NOMO-1 treated with DMSO at 0.1 percent for 48 hours (cell line): ENCODE results near the gene NME2.
A peak's percentile ranks its signal among the peaks of the same experiment; 100 is the strongest.
"Not testable (repeated sequence)": the region's sequence is repeated elsewhere in the genome, so short reads cannot be mapped to it uniquely, and the experiment has no call there.

Source experiments
- DNase-seq: peaks from one replicate; lab custom pipeline; 2025; ENCODE audit not compliant: unreplicated experiment; lab: John Stamatoyannopoulos, UW

NME2 gene

DNA sequence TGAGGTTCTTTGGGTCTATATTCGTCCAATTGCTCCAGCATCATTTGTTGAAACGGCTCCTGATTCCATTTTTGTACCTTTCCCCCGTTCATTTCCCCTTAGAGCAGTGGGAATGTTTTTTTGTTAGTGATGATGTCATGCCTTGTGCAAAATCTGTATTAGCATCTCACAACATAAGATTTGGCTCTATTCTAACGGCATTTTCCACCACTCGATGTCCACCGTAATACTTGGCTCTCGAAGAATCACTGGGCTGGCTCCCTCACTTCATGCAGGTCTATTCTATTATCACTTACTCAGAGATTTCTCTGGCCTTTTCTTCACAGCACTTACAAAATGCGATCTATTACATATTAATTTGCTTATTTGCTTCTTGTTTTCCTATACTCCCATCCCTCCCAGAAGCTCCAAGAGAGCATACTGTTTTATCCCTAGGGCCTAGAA, 13.4 kb upstream of the NME2 start:
- DNase-seq = no peak

GRCh38 chr17:51153210-51154072, 12.8 kb upstream of the NME2 start, which contains the start of gene NME1:
Gene NME1 (plus strand): TSS chr17:51153559. CDS start chr17:51155655, 2,096 bp downstream.
- peak; percentile 100 for DNase-seq

GRCh38 chr17:51154176-51154575, 12.0 kb upstream of the NME2 start:
- DNase-seq = peak; percentile 8

DNA sequence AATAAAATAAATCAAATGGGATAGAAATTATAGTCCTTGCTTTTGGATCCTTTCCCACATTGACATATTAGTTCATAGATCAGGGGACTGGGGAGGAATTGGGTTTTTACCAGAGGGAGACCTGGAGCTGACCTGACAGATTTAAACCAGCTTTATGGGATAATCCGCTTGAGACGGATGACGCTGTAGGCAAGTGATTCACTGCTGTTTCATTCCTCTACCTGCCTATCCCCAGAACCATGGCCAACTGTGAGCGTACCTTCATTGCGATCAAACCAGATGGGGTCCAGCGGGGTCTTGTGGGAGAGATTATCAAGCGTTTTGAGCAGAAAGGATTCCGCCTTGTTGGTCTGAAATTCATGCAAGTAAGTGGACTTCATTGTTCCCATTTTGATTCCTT, 10.8 kb upstream of the NME2 start:
- no peak for DNase-seq

DNA sequence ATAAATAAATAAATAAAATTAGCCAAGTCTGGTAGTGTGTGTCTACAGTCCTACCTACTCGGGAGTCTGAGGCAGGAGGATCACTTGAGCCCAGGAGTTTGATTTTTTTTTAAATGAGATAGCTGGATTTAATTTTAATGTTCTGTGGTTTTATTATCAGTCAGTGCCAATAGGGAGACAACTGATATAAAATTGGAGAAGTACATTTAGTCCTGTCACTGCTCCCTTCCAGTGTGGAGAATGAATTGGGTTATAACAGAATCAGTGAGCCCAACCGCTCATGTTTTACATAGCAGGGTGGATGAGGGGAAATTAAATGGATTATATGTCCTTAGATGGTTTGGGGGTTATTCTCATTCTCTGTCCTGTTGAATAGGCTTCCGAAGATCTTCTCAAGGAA, 6.6 kb upstream of the NME2 start:
- no peak for DNase-seq

- DNase-seq = no peak
Measured at GRCh38 chr17:51161541-51161940, 4.7 kb upstream of the NME2 start.

DNA sequence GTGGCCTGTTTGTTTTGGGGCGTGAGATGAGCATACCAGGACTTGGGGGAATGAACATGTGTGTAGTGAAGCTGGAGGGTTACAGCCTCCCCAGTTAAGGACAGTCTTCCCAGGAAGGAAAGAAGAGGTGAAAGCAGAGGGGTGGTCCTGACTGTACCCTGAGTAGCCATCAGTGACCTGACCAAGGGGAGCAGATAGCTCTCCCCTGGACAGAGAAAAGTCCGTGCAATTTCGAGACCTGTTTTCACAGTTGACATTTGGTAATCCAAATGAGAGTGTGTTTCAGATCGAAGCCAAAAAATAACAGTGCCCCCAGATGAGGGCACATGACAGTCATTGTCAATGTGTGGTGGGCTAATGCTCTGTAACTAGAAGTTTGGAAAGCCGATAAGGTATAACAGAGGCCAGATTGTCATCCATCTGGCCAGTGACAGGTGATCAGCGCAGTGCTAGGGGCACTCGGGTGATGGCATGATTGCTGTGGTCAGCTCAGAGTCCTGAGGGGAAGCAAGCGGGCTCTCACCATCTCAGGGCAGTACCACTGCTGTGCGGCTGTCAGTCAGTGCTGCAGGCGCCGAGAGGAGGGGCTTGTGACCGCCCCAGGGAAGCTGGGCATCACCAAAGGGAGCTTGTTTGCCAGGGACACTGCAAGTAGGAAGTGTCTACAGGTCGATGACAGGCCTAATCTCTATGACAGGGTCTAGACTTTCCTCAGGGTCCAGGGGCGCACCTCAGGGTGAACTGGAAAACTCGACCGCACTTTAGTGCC, 1.1 kb upstream of the NME2 start:
- no peak for DNase-seq

- no peak for DNase-seq
Measured at GRCh38 chr17:51165680-51166197, 472 bp upstream of the NME2 start.

DNA sequence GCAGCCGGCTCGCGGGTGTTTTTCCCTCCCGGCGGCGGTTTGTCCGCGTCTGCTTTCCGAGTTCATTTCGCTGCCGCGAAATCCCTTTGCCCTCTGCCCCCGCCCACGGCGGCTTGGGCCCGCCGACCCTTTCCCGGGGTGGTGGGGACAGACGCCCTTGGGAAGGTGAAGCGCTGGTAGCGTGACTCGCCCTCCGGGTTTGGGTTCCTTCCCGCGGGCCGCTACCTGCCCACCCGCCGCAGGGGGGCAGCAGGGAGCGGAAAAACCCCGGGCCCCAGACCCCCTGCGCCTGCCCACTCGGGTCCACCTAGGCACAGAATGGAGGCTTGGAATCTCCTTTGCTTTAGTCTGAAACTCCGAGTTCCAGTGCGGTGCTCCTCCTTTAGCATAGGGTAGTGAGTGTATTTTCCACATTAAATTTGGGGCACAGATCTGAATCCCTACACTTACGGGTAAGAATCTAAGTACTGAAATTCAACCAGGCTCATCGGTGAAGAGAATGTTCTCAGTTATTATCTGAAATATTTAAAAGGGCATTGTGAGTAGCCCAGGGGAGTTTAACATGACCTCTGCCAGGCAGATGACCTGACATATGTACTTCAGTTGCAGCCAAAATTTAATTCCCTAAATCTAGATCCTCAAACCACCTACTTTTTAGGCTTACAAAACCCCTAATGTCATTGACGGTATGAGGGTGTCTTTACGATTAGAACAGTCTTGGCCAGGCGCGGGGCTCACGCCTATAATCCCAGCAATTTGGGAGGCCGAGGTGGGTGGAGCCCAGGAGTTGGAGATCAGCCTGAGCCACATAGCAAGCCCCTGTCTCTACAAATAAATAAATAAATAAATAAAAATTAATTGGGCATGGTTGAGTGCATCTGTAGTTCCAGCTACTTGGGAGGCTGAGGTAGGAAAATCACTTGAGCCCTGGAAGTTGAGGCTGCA, 1.0 kb downstream of the NME2 start:
- peak; percentile 29 for DNase-seq

GRCh38 chr17:51169340-51169739, 3.1 kb downstream of the NME2 start:
- no peak for DNase-seq

DNA sequence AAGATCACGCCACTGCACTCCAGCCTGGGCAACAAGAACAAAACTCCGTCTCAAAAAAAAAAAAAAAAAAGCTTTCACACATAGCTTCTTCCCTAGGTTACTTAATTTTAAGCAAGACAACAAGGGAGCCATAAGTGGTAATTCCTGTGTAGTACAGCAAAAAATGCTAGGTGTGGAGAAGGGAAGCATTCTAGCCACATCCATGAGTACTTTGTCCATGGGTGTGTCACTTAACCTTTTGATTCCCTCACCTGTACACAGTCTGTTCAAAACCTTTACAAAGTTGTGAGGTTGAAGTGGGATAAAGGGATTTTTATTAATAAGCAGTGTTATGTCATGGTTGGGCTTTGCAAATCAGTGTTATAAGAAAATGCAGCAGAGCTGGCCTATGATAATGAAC, 4.5 kb downstream of the NME2 start:
- DNase-seq = no peak

DNA sequence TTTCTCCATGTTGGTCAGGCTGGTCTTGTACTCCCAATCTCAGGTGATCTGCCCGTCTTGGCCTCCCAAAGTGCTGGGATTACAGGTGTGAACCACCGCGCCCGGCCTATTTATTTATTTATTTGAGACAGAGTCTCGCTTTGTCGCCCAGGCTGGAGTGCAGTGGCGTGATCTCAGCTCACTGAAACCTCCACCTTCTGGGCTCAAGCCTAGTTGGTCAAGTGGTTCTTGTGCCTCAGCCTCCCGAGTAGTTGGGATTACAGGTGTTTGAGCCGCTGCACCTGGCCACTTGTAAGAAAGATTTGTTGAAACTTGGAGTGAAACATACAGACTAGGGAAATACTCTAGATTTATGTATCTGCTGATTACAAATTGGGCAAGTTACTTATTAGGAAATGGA, 5.8 kb downstream of the NME2 start:
- not testable (repeated sequence) for DNase-seq

DNA sequence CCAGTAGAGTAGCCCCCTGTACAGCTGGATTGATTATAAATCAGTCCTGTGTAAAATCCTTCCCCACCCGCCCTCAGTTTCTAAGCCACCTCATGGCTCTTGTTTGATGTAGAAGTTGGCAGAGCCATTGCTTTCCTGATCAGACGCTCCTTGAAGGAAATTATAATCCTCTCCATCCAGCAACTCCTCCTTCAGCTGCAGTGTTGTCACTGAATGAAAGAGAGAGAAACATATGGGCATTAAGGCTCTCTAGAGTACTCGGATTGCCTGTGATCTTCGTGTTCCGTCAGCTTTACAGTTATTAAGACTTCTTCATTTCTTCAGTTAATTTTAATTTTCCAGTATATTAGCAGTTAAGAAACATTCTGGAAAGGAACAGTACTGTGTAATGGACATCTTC, 14.3 kb downstream of the NME2 start:
- DNase-seq = no peak

DNA sequence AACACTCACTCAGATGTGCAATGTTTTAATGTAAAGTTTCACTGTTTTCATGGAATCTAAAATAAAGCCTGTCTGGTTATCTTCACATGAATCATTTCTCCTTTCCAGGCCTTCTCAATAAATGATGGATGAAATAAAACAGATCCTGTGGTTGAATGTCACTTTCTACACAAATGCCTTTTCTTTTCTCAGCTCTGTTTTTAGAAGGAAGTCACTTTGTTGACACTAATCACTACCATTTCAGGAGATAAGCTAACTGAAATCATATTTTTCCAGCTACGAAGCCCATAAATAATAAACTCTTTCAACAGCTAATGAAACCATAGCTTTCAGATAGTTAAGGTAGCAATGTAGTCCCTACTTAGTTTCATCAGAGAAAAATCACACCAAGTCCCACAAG, 17.9 kb downstream of the NME2 start:
- no peak for DNase-seq

GRCh38 chr17:51185763-51186332, 19.6 kb downstream of the NME2 start:
- DNase-seq = no peak

DNA sequence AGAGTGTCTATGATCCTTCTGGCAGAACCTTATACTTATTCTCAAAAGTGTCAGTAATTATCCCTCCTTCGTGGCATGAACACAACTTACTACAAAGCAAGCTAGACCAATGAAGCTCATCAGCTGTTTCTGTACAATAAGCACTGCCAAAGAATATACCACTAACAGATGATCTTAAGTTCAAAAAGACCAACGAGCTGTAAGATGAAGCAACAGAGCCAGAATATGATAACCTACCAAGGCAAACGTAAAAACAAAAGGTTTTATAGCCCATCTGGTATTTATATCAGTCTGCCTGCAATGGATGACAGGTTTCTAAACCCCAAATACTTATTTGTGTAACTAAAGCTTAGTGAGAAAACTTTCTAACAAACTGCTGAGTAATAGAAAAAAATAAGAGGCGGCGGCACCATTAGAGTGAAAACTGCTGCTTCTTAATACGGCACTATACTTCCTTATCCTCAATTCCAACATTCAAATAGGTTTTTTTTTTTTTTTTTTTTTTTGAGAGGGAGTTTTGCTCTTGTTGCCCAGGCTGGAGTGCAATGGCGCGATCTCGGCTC, 22.1 kb downstream of the NME2 start:
- DNase-seq = no peak

GRCh38 chr17:51189162-51189561, 23.0 kb downstream of the NME2 start:
- DNase-seq = no peak

GRCh38 chr17:51189628-51190027, 23.4 kb downstream of the NME2 start:
- DNase-seq = no peak

- DNase-seq = no peak
Measured at GRCh38 chr17:51191895-51192294, 25.7 kb downstream of the NME2 start.

- no peak for DNase-seq
Measured at GRCh38 chr17:51197754-51198153, 31.5 kb downstream of the NME2 start.
